ENCODE data around the gene PRRT1B. TPM values are rescaled to one million over a fixed set of nuclear protein-coding genes. Genes with fewer than 3 reads are reported as not detected.

The PRRT1B gene
- total and polyA plus RNA-seq, 2 experiments from 2014 or later, result 0.24 TPM; not detected in 1

DNA sequence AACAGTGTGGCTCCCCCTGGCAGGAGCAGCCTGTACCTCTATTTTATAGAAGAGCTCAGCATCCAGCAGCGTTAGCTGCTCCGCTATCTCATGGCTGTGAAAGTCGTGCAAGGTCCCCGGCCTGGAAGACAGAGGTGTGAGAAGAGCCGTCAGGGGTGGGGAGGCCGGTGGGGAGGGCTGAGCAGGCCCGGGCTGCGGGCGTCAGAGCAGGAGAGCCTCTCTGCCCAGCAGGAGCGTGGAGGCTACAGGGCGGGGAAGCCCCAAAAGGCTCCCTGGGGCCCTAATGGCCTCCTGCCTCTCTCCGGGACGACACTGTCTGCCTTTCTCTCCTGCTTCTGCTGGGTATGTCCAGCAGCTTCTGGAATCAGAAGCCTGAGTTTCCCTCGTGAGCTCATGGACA, 42.6 kb downstream of the PRRT1B start:
- Mint-ChIP-seq H3K9me3 (no peaks in the 10 kb centered on the region; the same call in 2 of the 3 replicates), H3K36me3 (ENCODE audit: low read depth) (peaks cover 22% of the 10 kb centered on the region), H3K4me3 (no peak overlapping the region), H3K27me3 (ENCODE audit: insufficient read depth, low read depth, poor library complexity) (peaks cover 17% of the 10 kb centered on the region), H3K4me1 (no peaks in the 10 kb centered on the region), H3K27ac (no peak overlapping the region)
- no peak overlapping the region for H2AFZ ChIP-seq
- ATAC-seq (no peak), DNase-seq (ENCODE audit: low spot score) (no peak)
- no peak overlapping the region for H3K4me2 ChIP-seq
- H3K4me1 ChIP-seq (ENCODE audit: insufficient read depth), result no peaks in the 10 kb centered on the region
- no peaks in the 10 kb centered on the region for H3K79me2 ChIP-seq (replicated peaks; ENCODE audit: insufficient read depth)
- no peak overlapping the region for H3K4me3 ChIP-seq
- TF ChIP-seq STAT1 (IDR thresholded peaks at IDR 0.05; ENCODE audit: unreplicated experiment) (no peak), CTCF (conservative IDR thresholded peaks at IDR 0.05; ENCODE audit: low read depth in 2 of 2) (0 out of 4 replicates have a peak, but pooled peaks of 1 of the 2 experiments have one; percentile 5), REST (IDR thresholded peaks at IDR 0.05; ENCODE audit: unreplicated experiment) (no peak), EZH2 (IDR thresholded peaks at IDR 0.05; ENCODE audit: low read depth, unreplicated experiment) (no peak), CREB1 (CRISPR knock-in tag; IDR thresholded peaks at IDR 0.05; ENCODE audit: low read depth) (no peak), POLR2AphosphoS5 (IDR thresholded peaks at IDR 0.05; ENCODE audit: low read depth) (no peak), JUNB (IDR thresholded peaks at IDR 0.05; ENCODE audit: unreplicated experiment) (no peak)
- no peaks in the 10 kb centered on the region for H3K9me2 ChIP-seq (ENCODE audit: insufficient read depth)
- H3K36me3 ChIP-seq (ENCODE audit: insufficient read depth), result no peaks in the 10 kb centered on the region; the same call in 1 of the 2 replicates
- no peaks in the 10 kb centered on the region for H4K20me1 ChIP-seq (replicated peaks; ENCODE audit: insufficient read depth)
- H3K27ac ChIP-seq (ENCODE audit: low read depth), result no peak overlapping the region
- H3K27me3 ChIP-seq (ENCODE audit: insufficient read depth), result no peaks in the 10 kb centered on the region
- 0 out of 2 replicates have a peak, but pooled peaks cover 3% of the 10 kb centered on the region for H3F3A ChIP-seq (replicated peaks; ENCODE audit: low read depth)

DNA sequence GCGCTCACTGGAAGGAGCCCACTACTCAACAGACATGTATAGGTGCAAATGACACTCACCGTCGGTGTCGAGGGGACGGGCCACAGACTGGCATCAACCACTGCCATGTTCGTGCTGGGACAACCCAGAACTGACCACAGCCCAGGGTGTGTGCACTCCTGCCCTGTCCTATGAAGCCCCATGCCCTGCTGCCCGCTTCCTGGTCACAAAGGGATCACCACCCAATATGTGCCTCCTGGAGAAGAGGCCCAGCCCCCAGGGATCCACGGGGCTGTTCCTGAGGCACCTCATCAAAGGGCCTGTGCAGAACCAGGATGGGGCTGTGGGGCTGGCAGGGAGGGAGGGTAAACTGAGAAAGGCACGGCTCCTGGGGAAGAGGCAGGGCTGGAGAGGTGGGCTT, 43.1 kb downstream of the PRRT1B start:
- H3K9me2 ChIP-seq (ENCODE audit: insufficient read depth), result no peaks in the 10 kb centered on the region
- H3K4me1 Mint-ChIP-seq, result no peaks in the 10 kb centered on the region
- no peaks in the 10 kb centered on the region; the same call in 2 of the 3 replicates for H3K9me3 Mint-ChIP-seq
- H4K20me1 ChIP-seq (replicated peaks; ENCODE audit: insufficient read depth), result no peaks in the 10 kb centered on the region
- H3K4me2 ChIP-seq, result no peak overlapping the region
- no peaks in the 10 kb centered on the region for H3K4me1 ChIP-seq (ENCODE audit: insufficient read depth)
- no peaks in the 10 kb centered on the region; the same call in 1 of the 2 replicates for H3K36me3 ChIP-seq (ENCODE audit: insufficient read depth)
- DNase-seq (ENCODE audit: low spot score) (no peak), ATAC-seq (no peak)
- H3F3A ChIP-seq (replicated peaks; ENCODE audit: low read depth), result 0 out of 2 replicates have a peak, but pooled peaks cover 3% of the 10 kb centered on the region
- H3K4me3 ChIP-seq, result no peak overlapping the region
- H3K27me3 ChIP-seq (ENCODE audit: insufficient read depth), result no peaks in the 10 kb centered on the region
- no peak overlapping the region for H2AFZ ChIP-seq
- H3K79me2 ChIP-seq (replicated peaks; ENCODE audit: insufficient read depth), result no peaks in the 10 kb centered on the region
- H3K27ac Mint-ChIP-seq, result no peak overlapping the region
- peaks cover 16% of the 10 kb centered on the region for H3K27me3 Mint-ChIP-seq (ENCODE audit: insufficient read depth, low read depth, poor library complexity)
- H3K36me3 Mint-ChIP-seq (ENCODE audit: low read depth), result peaks cover 22% of the 10 kb centered on the region
- H3K4me3 Mint-ChIP-seq, result no peak overlapping the region
- H3K27ac ChIP-seq (ENCODE audit: low read depth), result no peak overlapping the region
- no peak for TF ChIP-seq STAT1 (IDR thresholded peaks at IDR 0.05; ENCODE audit: unreplicated experiment)
- no peak for TF ChIP-seq CTCF (conservative IDR thresholded peaks at IDR 0.05; ENCODE audit: low read depth in 2 of 2)

Measured in GM23338 (cell line).